ENCODE results near the gene LAMA2. TPM values are rescaled to one million over a fixed set of nuclear protein-coding genes. Genes with fewer than 3 reads are reported as not detected.

LAMA2 gene
- total RNA-seq, 1 experiment from 2014 or later: 0.28 TPM

DNA sequence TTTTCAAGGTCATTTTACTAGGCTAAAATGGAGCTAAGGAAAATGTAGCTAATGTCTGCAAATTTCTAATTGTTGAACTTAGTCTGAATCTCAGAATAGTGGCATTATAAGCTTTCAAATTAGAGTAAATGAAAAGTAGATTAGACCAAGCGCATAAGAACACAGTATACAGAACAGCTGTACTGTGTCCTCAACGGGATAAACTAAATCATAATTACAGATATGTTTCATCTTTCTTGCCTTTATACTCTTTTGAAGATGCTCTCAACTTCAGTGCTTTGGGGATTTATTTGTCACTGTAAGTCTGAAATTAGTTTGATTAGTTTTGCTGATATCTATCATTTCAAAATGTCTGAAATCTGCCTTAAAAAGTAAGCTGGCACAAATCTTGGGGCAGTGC lies 305.4 kb downstream of the LAMA2 start:
- no peaks in the 10 kb centered on the region for H3K4me1 ChIP-seq (ENCODE audit: control insufficient read depth, insufficient read depth, low read length)

DNA sequence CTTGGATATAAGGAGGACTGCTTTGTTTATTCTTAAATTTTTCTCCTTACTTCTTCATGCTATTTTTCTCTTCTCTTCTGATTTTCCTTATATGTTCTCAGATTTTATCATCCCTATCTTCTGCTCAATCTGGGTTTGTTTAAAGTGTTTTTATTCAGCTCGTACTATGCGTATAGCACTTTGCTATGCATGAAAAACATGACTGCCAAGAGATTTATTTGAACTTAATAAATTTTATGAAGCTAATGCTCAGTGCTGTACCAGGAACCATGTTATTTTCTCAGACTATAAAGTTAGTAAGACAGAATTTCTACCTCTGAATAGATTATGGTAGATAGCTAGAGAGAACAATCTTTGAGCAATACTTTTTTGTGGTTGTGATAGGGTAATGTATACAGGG lies 305.9 kb downstream of the LAMA2 start:
- Histone ChIP-seq H3K9me3 (ENCODE audit: control insufficient read depth, insufficient read depth, low read depth, low read length) (no peaks in the 10 kb centered on the region), H3K27me3 (ENCODE audit: control insufficient read depth, insufficient read depth, low read length) (no peaks in the 10 kb centered on the region), H3K36me3 (ENCODE audit: control insufficient read depth, insufficient read depth, low read length) (no peaks in the 10 kb centered on the region; the same call in 1 of the 2 replicates), H3K27ac (ENCODE audit: low read length) (no peak overlapping the region), H3K4me1 (ENCODE audit: control insufficient read depth, insufficient read depth, low read length) (no peaks in the 10 kb centered on the region), H3K4me3 (ENCODE audit: low read depth in 2 of 2, low read length in 2 of 2) (no peak overlapping the region)
- CTCF ChIA-PET: no interaction called here
- no peak for ATAC-seq
- TF ChIP-seq TCF7L2 (IDR thresholded peaks at IDR 0.05; ENCODE audit: low read depth, low read length): no peak
- TF ChIP-seq, protein P1, sequence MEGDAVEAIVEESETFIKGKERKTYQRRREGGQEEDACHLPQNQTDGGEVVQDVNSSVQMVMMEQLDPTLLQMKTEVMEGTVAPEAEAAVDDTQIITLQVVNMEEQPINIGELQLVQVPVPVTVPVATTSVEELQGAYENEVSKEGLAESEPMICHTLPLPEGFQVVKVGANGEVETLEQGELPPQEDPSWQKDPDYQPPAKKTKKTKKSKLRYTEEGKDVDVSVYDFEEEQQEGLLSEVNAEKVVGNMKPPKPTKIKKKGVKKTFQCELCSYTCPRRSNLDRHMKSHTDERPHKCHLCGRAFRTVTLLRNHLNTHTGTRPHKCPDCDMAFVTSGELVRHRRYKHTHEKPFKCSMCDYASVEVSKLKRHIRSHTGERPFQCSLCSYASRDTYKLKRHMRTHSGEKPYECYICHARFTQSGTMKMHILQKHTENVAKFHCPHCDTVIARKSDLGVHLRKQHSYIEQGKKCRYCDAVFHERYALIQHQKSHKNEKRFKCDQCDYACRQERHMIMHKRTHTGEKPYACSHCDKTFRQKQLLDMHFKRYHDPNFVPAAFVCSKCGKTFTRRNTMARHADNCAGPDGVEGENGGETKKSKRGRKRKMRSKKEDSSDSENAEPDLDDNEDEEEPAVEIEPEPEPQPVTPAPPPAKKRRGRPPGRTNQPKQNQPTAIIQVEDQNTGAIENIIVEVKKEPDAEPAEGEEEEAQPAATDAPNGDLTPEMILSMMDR (IDR thresholded peaks at IDR 0.05): no peak
- no peak for TF ChIP-seq REST (IDR thresholded peaks at IDR 0.05; ENCODE audit: insufficient read depth in 1 of 2, low read depth in 2 of 2, low read length in 1 of 2)
- no peak for TF ChIP-seq POLR2AphosphoS5 (IDR thresholded peaks at IDR 0.05; ENCODE audit: low read depth, low read length)
- TF ChIP-seq SIN3A (IDR thresholded peaks at IDR 0.05; ENCODE audit: borderline replicate concordance, insufficient read depth, low read depth, low read length): no peak
- intact Hi-C loops (cut with micrococcal nuclease; ENCODE audit: unreplicated experiment) (no loop called here), in situ Hi-C loops (cut with HindIII; ENCODE audit: low pct_unique_long_range_greater_than_20kb, low sequenced_read_pairs) (no loop called here)
- no peak for DNase-seq (ENCODE audit: low read depth, low spot score)
- POLR2A ChIA-PET: no interaction called here
- no TSS peak for BruUV-seq (replicated peaks)

More for the DNA sequence above, 305.4 kb downstream of the LAMA2 start:
- DNase-seq (ENCODE audit: low read depth, low spot score) (no peak), ATAC-seq (no peak)
- in situ Hi-C loops (cut with HindIII; ENCODE audit: low pct_unique_long_range_greater_than_20kb, low sequenced_read_pairs) (no loop called here), intact Hi-C loops (cut with micrococcal nuclease; ENCODE audit: unreplicated experiment) (no loop called here)
- H3K36me3 ChIP-seq (ENCODE audit: control insufficient read depth, insufficient read depth, low read length): no peaks in the 10 kb centered on the region
- no peak overlapping the region for H3K4me3 ChIP-seq (ENCODE audit: low read depth in 2 of 2, low read length in 2 of 2)
- H3K27ac ChIP-seq (ENCODE audit: low read length): no peak overlapping the region
- POLR2A ChIA-PET: no interaction called here
- H3K9me3 ChIP-seq (ENCODE audit: control insufficient read depth, insufficient read depth, low read depth, low read length): no peaks in the 10 kb centered on the region
- CTCF ChIA-PET: no interaction called here
- no peaks in the 10 kb centered on the region for H3K27me3 ChIP-seq (ENCODE audit: control insufficient read depth, insufficient read depth, low read length)
- TF ChIP-seq REST (IDR thresholded peaks at IDR 0.05; ENCODE audit: insufficient read depth in 1 of 2, low read depth in 2 of 2, low read length in 1 of 2): no peak
- TF ChIP-seq POLR2AphosphoS5 (IDR thresholded peaks at IDR 0.05; ENCODE audit: low read depth, low read length): no peak
- TF ChIP-seq TCF7L2 (IDR thresholded peaks at IDR 0.05; ENCODE audit: low read depth, low read length): no peak
- TF ChIP-seq SIN3A (IDR thresholded peaks at IDR 0.05; ENCODE audit: borderline replicate concordance, insufficient read depth, low read depth, low read length): no peak
- TF ChIP-seq, protein P1 (IDR thresholded peaks at IDR 0.05): no peak
- BruUV-seq (replicated peaks): no TSS peak
